Dermis microvascular lymphatic vessel endothelial cell (primary cell): Measurements from ENCODE around the gene STMP1. TPM values are rescaled to one million over a fixed set of nuclear protein-coding genes. Genes with fewer than 3 reads are reported as not detected.
"Not testable (repeated sequence)": the region's sequence is repeated elsewhere in the genome, so short reads cannot be mapped to it uniquely, and the experiment has no call there.

Source experiments
- DNase-seq, 2 donors: peaks; one replicate each; pipeline versions ENCODE4 v3.0.0 to v3.0.0-alpha.2; 2010; ENCODE audit warnings: low read depth in 2 of 2
- total RNA-seq: library from RNA; depleted of rRNA; stranded (reverse); fragments of >200 nt; gene quantifications from 2 replicates; pipeline ENCODE4 v1.2.1, GENCODE V29; 2014

STMP1 gene
- total RNA-seq, 1 donor from 2014 or later = 5.3 TPM

GRCh38 chr7:135664046-135664589 lies 1.8 kb downstream of the STMP1 start:
- DNase-seq = no peak

GRCh38 chr7:135665042-135665441 lies 2.7 kb downstream of the STMP1 start:
- no peak for DNase-seq

GRCh38 chr7:135666156-135666555 lies 3.8 kb downstream of the STMP1 start:
- no peak for DNase-seq

GRCh38 chr7:135666846-135667245 lies 4.5 kb downstream of the STMP1 start:
- no peak for DNase-seq

- not testable (repeated sequence) for DNase-seq
Observed at GRCh38 chr7:135667626-135668025, 5.3 kb downstream of the STMP1 start.

- not testable (repeated sequence) for DNase-seq
Observed at GRCh38 chr7:135668852-135669395, 6.6 kb downstream of the STMP1 start.

- no peak for DNase-seq
Observed at GRCh38 chr7:135669774-135670173, 7.5 kb downstream of the STMP1 start.

GRCh38 chr7:135670179-135670578 lies 7.9 kb downstream of the STMP1 start:
- peak in 1 of 2 donors; percentile 12 for DNase-seq

GRCh38 chr7:135672560-135673359 lies 10.4 kb downstream of the STMP1 start:
- DNase-seq = peak; percentile 68 to 84

GRCh38 chr7:135673360-135673706 lies 11.0 kb downstream of the STMP1 start:
- DNase-seq = peak; percentile 14 to 77

GRCh38 chr7:135678612-135679575 lies 16.6 kb downstream of the STMP1 start:
- peak; percentile 25 to 74 for DNase-seq

GRCh38 chr7:135681762-135682161 lies 19.4 kb downstream of the STMP1 start:
- DNase-seq = no peak

GRCh38 chr7:135682191-135682590 lies 19.9 kb downstream of the STMP1 start:
- DNase-seq = no peak

GRCh38 chr7:135683609-135684008 lies 21.3 kb downstream of the STMP1 start:
- DNase-seq = no peak

- peak in 1 of 2 donors; percentile 26 for DNase-seq
Observed at GRCh38 chr7:135684136-135684535, 21.8 kb downstream of the STMP1 start.

- peak in 1 of 2 donors; percentile 41 for DNase-seq
Observed at GRCh38 chr7:135684699-135685098, 22.4 kb downstream of the STMP1 start.

- DNase-seq = peak; percentile 31 to 82
Observed at GRCh38 chr7:135685306-135686084, 23.2 kb downstream of the STMP1 start.

- no peak for DNase-seq
Observed at GRCh38 chr7:135687466-135687865, 25.2 kb downstream of the STMP1 start.

- peak in 1 of 2 donors; percentile 58 for DNase-seq
Observed at GRCh38 chr7:135690566-135690965, 28.3 kb downstream of the STMP1 start.

- peak in 1 of 2 donors; percentile 31 for DNase-seq
Observed at GRCh38 chr7:135692055-135692454, 29.7 kb downstream of the STMP1 start.

- not testable (repeated sequence) for DNase-seq
Observed at GRCh38 chr7:135692606-135693005, 30.3 kb downstream of the STMP1 start.
